GM21737 (cell line): ENCODE data around the gene TEPSIN.
"Not testable (repeated sequence)": the region's sequence is repeated elsewhere in the genome, so short reads cannot be mapped to it uniquely, and the experiment has no call there.

ENCODE experiments used
- ATAC-seq: cut with Tn5 transposase; IDR thresholded peaks from one replicate; pipeline ENCODE4 v1.9.1; 2021; ENCODE audit warnings: mild to moderate bottlenecking, moderate library complexity; ENCODE audit not compliant: unreplicated experiment

The TEPSIN gene

DNA sequence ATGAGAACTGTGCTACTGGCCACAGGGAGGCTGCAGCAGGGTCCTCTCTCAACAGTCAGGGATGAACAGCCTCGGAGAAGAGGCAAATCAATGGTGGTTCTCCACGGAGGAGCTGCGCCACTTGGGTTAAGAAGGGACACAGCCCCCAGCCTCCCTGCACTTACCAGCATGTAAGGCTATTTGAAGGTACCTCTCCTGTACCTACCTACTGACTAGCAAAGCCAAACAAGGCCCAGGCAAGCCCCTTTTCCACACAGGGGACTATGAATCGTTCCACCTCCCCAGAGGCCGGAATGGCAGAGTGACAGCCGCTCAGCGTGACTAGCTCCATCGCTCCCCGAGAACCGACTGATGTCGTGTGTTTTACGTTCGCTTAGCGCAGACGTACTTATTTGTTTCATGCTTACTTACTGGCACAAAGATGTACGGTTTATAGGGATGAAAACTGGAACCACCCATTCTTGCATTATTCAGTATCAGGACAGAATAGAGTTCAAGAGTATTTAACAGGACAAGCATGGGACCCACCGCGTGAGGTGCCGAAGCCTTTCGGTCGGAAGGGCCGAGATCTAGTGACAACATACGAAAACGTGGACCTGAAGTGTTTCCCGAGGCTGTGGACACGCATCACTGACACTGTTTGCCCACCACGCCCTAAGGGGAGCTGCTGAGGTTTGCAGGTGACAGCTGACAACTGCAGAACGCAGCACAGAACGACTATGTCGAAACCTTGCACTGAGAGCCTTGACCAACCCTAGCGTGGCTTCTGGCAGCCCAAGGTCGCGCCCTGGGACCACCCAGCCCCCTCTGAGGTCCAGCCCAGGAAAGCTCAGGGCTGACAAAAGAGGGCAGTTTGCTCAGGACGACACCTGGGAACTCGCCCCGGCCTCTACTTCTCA, 1.0 kb downstream of the TEPSIN start:
- no peak for ATAC-seq

DNA sequence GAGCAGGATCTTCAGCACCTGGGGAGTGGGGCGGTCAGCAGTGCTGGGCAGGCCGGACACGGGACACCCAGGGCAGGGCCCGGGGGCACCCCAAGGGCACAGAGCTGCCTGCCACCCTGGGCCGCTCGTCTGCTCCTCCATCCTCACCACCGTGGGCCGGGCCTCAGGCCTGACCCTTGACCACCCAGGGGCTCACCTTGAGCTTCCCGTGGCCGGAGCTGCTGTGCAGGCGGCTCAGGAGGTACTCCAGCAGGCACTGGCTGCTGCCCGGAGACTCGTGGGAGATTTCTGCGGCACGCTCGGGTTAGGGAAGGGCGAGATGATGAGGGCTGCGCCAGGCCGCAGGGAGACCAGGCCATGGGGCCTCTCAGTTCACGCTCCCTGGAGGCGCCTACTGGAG, 2.1 kb downstream of the TEPSIN start:
- no peak for ATAC-seq

DNA sequence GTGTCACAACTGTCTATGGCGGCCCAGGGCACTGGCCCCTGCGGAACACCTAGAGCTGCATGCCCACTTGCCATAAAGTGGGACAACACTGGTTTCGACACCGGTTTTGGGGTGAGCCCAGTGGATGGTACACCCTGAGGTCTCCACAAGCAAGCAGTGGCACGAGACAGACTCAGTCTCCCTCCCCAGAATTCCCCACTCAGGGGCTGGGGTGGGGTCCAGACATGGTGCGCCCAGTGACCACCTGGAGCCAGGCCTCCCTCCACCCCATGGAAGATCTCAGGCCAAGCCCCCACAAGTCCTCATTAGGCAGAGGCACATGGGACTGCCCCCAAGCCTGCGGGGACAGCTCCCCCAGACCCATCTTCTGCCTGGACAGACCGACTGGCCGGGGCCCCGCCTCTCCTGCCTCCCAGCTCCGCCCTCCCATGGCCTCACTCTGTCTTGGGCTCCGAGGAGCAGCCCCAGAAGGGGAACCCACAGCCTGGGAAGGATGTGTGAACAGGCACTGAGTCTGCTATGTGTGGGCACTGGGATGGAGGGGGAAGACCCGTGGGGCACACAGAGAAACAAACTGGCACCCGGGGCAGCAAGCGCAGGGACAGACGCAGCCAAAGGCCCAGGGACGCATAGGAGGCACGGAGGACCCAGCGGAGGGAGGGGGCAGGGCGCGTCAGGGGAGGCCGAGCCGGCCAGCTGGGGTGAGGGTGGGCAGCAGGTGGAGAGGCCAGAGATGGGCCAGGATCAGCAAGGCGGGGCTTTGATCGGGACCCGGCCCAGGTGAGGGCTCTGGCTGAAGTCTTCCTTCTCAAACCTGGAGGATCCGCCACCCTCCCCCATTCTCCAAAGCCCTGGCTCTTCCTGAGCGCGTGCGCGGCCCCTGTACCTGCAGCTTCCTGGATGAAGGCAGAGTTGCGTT, 2.8 kb downstream of the TEPSIN start:
- ATAC-seq: no peak

- ATAC-seq: no peak
Measured at GRCh38 chr17:81234940-81235821, 3.7 kb downstream of the TEPSIN start.

DNA sequence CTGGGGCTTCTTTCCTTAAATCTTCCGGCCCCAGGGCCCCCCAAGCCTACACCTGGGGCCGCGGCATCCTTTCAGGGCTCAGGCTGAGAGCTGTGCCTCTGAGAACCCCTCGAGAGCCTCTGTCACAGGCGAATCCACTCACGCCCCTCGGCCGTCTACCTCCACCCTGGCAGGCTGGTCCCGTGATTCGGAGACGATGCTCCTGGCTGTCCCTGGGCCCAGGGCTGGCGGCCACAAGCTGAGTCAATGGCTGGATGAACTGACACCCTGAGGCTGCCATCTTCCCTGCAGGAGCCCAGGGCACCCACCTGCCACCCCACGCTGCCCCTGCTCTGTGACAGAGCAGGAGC, 4.4 kb downstream of the TEPSIN start:
- ATAC-seq: no peak

DNA sequence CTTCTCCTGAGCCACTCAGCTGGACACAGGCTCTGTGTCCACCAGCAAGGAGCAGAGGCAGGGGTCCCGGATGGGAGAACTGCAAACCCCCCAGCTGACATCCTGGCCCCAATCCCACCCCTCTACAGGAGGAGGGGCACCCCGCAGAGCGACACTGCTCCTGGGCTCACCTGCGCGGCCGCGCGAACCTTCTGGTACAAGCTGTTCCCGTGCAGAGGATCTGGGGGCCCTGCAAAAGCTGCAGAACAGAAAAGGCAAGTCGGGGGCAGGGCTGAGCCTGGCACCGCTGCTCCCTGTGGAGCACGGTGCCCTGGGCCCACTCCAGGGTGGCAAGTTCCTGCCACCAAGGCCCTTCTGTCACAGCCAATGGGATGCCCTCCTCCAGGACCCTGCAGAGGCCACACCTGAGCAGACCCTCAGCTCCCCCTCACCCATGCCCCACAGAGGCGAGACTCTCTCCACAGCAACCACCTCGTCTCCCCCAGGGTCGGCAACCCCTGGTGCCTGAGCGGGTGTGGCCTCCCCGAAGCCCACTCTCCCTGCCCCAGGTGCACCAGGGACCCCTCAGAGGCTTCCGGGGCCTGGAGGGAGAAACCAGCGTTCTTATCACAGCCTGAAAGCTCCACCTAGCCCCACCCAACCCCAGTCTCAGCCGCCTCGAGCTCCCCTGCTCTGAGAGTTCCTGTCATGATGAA, 4.9 kb downstream of the TEPSIN start:
- no peak for ATAC-seq

DNA sequence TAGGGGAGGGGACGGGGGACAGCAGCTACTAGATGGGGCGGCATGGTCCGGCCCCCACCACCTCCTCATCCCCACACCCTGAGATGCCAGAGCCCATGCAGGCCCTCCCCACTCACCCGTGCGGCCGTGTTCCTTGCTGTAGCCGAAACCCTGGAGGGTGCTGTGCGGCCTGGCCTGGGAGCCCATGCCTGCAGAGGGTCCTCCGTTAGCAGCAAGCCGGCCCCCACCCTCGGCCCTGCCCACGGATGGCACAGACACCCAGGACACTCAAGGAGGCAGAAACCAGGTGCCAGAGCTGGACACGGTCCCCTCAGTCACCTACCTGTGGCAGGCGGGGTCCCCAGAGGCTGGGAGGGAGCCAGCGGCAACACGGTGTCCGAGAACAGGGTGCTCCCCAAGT, 5.5 kb downstream of the TEPSIN start:
- no peak for ATAC-seq

DNA sequence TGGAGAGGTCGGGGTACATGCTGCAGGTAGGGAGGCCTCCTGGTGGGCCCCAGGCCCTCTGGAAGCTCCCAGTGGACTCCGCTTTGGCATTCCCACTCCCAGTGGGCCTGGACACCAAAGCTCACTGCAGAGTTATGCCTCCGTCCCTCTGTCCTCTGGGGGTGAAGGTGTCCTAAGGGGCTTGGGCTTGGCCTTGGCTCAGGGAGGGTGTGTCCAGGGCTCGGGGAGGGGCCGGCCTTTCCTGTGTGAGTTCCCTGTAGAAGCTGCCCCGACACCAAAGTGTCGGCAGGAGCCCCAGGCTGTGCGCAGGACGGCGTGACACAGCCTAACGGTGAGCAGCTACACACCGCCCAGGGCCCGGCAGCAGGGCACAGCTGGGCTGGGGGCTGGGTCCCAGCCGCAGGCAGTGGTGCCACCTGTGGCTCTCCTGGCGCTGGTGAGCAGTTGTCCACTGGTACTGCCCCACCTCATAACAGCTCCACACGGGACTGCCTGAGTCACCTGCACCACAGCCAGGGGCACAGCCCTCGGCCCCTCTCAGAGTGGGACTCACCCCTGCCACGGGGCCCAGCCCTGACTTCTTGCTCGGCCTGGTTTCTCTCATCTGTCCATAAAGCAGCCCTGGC, 6.1 kb downstream of the TEPSIN start:
- ATAC-seq: no peak

GRCh38 chr17:81231766-81232581, 6.9 kb downstream of the TEPSIN start:
- no peak for ATAC-seq

DNA sequence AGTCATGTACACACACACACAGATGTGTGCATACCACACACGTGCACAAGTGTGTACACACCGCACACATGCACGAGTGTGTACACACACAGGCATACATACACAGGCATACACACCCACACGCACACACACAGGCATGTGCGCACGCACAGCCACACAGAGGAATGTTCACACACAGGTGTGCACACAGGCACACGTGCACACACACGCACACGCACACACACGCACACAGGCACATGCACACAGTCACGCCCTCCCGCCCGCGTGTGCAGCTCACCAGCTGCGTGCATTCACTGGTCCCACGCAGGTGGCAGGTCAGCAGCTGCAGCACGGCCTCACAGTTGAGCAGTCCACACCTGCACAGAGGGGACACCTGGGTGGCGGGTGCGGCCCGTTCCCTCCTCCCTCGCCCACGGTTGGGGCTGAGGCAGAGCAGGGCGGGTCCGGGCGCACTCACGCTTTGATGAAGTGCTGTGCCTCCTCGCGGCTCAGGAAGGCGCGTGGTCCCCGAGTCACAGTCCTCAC, 7.7 kb downstream of the TEPSIN start:
- ATAC-seq: no peak

GRCh38 chr17:81230043-81230820, 8.6 kb downstream of the TEPSIN start:
- ATAC-seq: no peak

GRCh38 chr17:81229666-81229920, 9.3 kb downstream of the TEPSIN start:
- no peak for ATAC-seq

- no peak for ATAC-seq
Measured at GRCh38 chr17:81228834-81229665, 9.8 kb downstream of the TEPSIN start.

GRCh38 chr17:81228420-81228819, 10.4 kb downstream of the TEPSIN start:
- ATAC-seq: no peak

DNA sequence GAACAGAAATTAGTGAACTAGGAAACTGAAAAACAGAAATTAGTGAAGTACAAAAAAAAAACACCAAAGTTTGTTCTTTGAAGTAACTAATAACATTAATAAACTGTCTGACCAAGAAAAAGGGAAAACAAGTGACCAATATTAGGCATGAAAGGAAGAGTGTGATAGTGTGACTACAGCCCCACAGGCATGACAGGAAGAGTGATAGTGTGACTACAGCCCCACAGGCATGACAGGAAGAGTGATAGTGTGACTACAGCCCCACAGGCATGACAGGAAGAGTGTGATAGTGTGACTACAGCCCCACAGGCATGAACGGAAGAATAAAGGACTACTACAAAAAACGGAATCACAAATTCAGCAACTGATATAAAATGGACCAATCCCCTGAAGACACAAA, 11.2 kb downstream of the TEPSIN start:
- ATAC-seq: not testable (repeated sequence)

GRCh38 chr17:81223762-81224130, 15.1 kb downstream of the TEPSIN start:
- ATAC-seq: no peak
